K562 (cell line): ENCODE results near the gene PTGER3.

ENCODE experiments used
- C11orf30 ChIP-seq: fragments of 450-650 bp; IDR thresholded peaks from 2 replicates; pipeline ENCODE4 v1.6.1; 2016; ENCODE audit warnings: low read depth, mild to moderate bottlenecking
- CBFA2T3 ChIP-seq: fragments of 450-650 bp; IDR thresholded peaks from 2 replicates; pipeline ENCODE4 v1.6.1; 2017
- RAD51 ChIP-seq: fragments of 450-650 bp; IDR thresholded peaks from 2 replicates; pipeline ENCODE4 v1.7.1; 2016; ENCODE audit warnings: low read depth, mild to moderate bottlenecking, borderline replicate concordance
- ZNF274 ChIP-seq: IDR thresholded peaks from 2 replicates; pipeline ENCODE4 v1.6.1; 2011; ENCODE audit warnings: low read depth, mild to moderate bottlenecking, low read length, moderate library complexity, borderline replicate concordance
- TF ChIP-seq, protein P1 (sequence below): sonication (generic); formaldehyde crosslinking; IDR thresholded peaks from 2 replicates; pipeline ENCODE4 v1.8.0; 2023; ENCODE audit warnings: missing genetic modification reagents, mild to moderate bottlenecking, borderline replicate concordance
- TF ChIP-seq, protein P2 (sequence below): sonication (generic); formaldehyde crosslinking; IDR thresholded peaks from 2 replicates; pipeline ENCODE4 v1.9.0; 2022; ENCODE audit warnings: mild to moderate bottlenecking, missing genetic modification reagents
- TF ChIP-seq, protein P3 (sequence below): sonication (generic); formaldehyde crosslinking; IDR thresholded peaks from 2 replicates; pipeline ENCODE4 v1.8.1; 2023; ENCODE audit warnings: mild to moderate bottlenecking, missing genetic modification reagents
- TF ChIP-seq, protein P4 (sequence below): sonication (generic); formaldehyde crosslinking; IDR thresholded peaks from 2 replicates; pipeline ENCODE4 v1.5.0; 2020; ENCODE audit warnings: missing genetic modification reagents

DNA sequence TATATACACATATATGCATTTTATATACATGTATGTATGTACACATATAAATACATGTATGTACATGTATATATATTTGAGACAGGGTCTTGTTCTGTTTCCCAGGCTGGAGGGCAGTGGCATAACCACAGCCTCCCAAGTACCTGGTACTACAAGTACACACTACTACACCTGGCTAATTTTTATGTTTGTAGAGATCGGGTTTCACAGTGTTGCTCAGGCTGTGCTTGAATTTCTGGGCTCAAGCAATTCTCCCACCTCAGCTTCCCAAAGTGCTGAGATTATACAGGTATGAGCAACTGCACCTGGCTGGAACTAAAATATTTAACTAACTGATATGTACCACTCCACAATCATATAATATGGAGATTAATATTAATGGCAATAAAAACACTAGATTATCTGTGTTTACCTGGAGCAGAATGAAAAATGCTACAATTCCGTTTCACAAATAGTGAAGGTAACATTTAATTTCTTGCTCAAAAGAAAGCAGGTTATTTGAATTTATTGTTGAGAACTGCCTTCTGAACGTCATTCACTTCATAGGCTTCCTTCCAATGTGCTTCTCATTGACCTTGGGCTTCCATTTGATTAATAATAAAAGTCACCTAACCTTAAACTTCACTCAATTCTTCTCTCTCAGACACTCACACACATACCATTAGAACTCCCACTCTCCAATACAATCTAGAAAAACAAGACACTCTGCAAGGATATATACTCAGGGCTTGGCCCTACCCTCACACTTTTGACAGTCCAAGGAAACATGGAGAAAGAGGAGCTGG is 57.0 kb downstream of the PTGER3 start:
- TF ChIP-seq RAD51: no peak
- TF ChIP-seq, protein P1, sequence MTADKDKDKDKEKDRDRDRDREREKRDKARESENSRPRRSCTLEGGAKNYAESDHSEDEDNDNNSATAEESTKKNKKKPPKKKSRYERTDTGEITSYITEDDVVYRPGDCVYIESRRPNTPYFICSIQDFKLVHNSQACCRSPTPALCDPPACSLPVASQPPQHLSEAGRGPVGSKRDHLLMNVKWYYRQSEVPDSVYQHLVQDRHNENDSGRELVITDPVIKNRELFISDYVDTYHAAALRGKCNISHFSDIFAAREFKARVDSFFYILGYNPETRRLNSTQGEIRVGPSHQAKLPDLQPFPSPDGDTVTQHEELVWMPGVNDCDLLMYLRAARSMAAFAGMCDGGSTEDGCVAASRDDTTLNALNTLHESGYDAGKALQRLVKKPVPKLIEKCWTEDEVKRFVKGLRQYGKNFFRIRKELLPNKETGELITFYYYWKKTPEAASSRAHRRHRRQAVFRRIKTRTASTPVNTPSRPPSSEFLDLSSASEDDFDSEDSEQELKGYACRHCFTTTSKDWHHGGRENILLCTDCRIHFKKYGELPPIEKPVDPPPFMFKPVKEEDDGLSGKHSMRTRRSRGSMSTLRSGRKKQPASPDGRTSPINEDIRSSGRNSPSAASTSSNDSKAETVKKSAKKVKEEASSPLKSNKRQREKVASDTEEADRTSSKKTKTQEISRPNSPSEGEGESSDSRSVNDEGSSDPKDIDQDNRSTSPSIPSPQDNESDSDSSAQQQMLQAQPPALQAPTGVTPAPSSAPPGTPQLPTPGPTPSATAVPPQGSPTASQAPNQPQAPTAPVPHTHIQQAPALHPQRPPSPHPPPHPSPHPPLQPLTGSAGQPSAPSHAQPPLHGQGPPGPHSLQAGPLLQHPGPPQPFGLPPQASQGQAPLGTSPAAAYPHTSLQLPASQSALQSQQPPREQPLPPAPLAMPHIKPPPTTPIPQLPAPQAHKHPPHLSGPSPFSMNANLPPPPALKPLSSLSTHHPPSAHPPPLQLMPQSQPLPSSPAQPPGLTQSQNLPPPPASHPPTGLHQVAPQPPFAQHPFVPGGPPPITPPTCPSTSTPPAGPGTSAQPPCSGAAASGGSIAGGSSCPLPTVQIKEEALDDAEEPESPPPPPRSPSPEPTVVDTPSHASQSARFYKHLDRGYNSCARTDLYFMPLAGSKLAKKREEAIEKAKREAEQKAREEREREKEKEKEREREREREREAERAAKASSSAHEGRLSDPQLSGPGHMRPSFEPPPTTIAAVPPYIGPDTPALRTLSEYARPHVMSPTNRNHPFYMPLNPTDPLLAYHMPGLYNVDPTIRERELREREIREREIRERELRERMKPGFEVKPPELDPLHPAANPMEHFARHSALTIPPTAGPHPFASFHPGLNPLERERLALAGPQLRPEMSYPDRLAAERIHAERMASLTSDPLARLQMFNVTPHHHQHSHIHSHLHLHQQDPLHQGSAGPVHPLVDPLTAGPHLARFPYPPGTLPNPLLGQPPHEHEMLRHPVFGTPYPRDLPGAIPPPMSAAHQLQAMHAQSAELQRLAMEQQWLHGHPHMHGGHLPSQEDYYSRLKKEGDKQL (CRISPR knock-in tag): no peak
- TF ChIP-seq CBFA2T3: no peak
- TF ChIP-seq C11orf30: no peak
- TF ChIP-seq ZNF274: no peak
- TF ChIP-seq, protein P2, sequence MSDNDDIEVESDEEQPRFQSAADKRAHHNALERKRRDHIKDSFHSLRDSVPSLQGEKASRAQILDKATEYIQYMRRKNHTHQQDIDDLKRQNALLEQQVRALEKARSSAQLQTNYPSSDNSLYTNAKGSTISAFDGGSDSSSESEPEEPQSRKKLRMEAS (CRISPR knock-in tag): no peak
- TF ChIP-seq, protein P3, sequence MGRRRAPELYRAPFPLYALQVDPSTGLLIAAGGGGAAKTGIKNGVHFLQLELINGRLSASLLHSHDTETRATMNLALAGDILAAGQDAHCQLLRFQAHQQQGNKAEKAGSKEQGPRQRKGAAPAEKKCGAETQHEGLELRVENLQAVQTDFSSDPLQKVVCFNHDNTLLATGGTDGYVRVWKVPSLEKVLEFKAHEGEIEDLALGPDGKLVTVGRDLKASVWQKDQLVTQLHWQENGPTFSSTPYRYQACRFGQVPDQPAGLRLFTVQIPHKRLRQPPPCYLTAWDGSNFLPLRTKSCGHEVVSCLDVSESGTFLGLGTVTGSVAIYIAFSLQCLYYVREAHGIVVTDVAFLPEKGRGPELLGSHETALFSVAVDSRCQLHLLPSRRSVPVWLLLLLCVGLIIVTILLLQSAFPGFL (CRISPR knock-in tag): no peak
- TF ChIP-seq, protein P4, sequence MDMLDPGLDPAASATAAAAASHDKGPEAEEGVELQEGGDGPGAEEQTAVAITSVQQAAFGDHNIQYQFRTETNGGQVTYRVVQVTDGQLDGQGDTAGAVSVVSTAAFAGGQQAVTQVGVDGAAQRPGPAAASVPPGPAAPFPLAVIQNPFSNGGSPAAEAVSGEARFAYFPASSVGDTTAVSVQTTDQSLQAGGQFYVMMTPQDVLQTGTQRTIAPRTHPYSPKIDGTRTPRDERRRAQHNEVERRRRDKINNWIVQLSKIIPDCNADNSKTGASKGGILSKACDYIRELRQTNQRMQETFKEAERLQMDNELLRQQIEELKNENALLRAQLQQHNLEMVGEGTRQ: no peak
